ENCODE results near the gene RDH13. TPM values are rescaled to one million over a fixed set of nuclear protein-coding genes. Genes with fewer than 3 reads are reported as not detected.

RDH13 gene
- polyA plus RNA-seq, 1 of the 3 experiments (the other 2 are of a cell fraction) = 9.6 TPM

DNA sequence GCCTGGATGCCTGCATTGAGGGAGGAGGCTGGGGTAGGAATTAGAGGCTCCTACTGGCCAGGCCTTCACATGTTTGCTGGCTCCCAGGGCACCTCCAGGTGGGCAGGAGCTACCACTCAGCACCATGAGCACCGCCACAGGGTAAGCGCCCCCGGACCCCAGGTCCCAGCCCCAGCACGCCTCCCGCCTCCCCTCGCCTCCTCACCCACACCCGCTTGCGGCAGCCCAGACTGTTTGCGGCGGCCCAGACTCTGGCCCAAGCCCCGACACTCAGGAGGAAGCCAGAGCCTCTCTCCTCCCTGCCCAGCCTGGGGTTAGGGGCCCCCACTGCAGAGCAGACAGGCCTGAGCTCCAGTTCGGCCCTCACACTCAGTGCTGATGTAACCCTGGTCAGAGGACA is 13.4 kb upstream of the RDH13 start:
- no peak overlapping the region for H3K9ac ChIP-seq
- H3K4me2 ChIP-seq = no peak overlapping the region
- peaks cover 6% of the 10 kb centered on the region for H3F3A ChIP-seq (replicated peaks; ENCODE audit: insufficient read depth)
- H3K9me3 ChIP-seq = no peaks in the 10 kb centered on the region
- H3K4me1 ChIP-seq (ENCODE audit: control insufficient read depth in 1 of 2, insufficient read depth in 2 of 2, low read depth in 1 of 2, low read length in 1 of 2) = peaks cover 0 to 16% of the 10 kb centered on the region in 2 experiments; a peak in 1 of 4 replicates
- ChIA-PET CTCF (interaction anchor here (0.9 kb wide), 1 partner anchor 12 kb away, joined by 3 read pairs; no protein-coding TSS in a partner anchor), POLR2A (no interaction called here)
- H3K79me2 ChIP-seq (ENCODE audit: insufficient read depth) = no peaks in the 10 kb centered on the region
- no peaks in the 10 kb centered on the region for H3K9me2 ChIP-seq
- no peaks in the 10 kb centered on the region for H3K27me3 ChIP-seq (ENCODE audit: insufficient read depth)
- 40% methylated on average over 1 of the region's 12 CpGs for WGBS (ENCODE audit: low lambda C conversion rate)
- no peaks in the 10 kb centered on the region for H3K36me3 ChIP-seq (replicated peaks in 1 of 2; ENCODE audit: control insufficient read depth in 1 of 2, insufficient read depth in 2 of 2, low read length in 1 of 2)
- H4K20me1 ChIP-seq (ENCODE audit: insufficient read depth) = no peaks in the 10 kb centered on the region
- DNase-seq = no peak
- TF ChIP-seq FOXM1 (IDR thresholded peaks at IDR 0.05; ENCODE audit: low read depth) (no peak), GABPA (IDR thresholded peaks at IDR 0.05; ENCODE audit: low read depth) (no peak), RFX5 (IDR thresholded peaks at IDR 0.05; ENCODE audit: low read length) (no peak), MEF2A (IDR thresholded peaks at IDR 0.05; ENCODE audit: borderline replicate concordance, low read depth) (no peak), NRF1 (IDR thresholded peaks at IDR 0.05; ENCODE audit: low read depth, low read length) (no peak), RXRA (IDR thresholded peaks at IDR 0.05; ENCODE audit: borderline replicate concordance, low read depth) (no peak), EP300 (IDR thresholded peaks at IDR 0.05; ENCODE audit: borderline replicate concordance in 1 of 2, low read depth in 1 of 2, low read length in 1 of 2) (no peak), NFIC (IDR thresholded peaks at IDR 0.05; ENCODE audit: borderline replicate concordance) (no peak), SMC3 (IDR thresholded peaks at IDR 0.05; ENCODE audit: low read depth, low read length) (no peak), EZH2phosphoT487 (IDR thresholded peaks at IDR 0.05; ENCODE audit: borderline replicate concordance, low read depth) (no peak), RAD21 (IDR thresholded peaks at IDR 0.05; ENCODE audit: low read length) (no peak)
- TF ChIP-seq, protein P1, sequence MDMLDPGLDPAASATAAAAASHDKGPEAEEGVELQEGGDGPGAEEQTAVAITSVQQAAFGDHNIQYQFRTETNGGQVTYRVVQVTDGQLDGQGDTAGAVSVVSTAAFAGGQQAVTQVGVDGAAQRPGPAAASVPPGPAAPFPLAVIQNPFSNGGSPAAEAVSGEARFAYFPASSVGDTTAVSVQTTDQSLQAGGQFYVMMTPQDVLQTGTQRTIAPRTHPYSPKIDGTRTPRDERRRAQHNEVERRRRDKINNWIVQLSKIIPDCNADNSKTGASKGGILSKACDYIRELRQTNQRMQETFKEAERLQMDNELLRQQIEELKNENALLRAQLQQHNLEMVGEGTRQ (IDR thresholded peaks at IDR 0.05; ENCODE audit: borderline replicate concordance, low read depth, low read length) = no peak
- TF ChIP-seq, protein P2, sequence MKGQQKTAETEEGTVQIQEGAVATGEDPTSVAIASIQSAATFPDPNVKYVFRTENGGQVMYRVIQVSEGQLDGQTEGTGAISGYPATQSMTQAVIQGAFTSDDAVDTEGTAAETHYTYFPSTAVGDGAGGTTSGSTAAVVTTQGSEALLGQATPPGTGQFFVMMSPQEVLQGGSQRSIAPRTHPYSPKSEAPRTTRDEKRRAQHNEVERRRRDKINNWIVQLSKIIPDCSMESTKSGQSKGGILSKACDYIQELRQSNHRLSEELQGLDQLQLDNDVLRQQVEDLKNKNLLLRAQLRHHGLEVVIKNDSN (IDR thresholded peaks at IDR 0.05; ENCODE audit: borderline replicate concordance, low read depth) = no peak
- TF ChIP-seq, protein P3, sequence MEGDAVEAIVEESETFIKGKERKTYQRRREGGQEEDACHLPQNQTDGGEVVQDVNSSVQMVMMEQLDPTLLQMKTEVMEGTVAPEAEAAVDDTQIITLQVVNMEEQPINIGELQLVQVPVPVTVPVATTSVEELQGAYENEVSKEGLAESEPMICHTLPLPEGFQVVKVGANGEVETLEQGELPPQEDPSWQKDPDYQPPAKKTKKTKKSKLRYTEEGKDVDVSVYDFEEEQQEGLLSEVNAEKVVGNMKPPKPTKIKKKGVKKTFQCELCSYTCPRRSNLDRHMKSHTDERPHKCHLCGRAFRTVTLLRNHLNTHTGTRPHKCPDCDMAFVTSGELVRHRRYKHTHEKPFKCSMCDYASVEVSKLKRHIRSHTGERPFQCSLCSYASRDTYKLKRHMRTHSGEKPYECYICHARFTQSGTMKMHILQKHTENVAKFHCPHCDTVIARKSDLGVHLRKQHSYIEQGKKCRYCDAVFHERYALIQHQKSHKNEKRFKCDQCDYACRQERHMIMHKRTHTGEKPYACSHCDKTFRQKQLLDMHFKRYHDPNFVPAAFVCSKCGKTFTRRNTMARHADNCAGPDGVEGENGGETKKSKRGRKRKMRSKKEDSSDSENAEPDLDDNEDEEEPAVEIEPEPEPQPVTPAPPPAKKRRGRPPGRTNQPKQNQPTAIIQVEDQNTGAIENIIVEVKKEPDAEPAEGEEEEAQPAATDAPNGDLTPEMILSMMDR (IDR thresholded peaks at IDR 0.05) = no peak
- TF ChIP-seq, protein P4, sequence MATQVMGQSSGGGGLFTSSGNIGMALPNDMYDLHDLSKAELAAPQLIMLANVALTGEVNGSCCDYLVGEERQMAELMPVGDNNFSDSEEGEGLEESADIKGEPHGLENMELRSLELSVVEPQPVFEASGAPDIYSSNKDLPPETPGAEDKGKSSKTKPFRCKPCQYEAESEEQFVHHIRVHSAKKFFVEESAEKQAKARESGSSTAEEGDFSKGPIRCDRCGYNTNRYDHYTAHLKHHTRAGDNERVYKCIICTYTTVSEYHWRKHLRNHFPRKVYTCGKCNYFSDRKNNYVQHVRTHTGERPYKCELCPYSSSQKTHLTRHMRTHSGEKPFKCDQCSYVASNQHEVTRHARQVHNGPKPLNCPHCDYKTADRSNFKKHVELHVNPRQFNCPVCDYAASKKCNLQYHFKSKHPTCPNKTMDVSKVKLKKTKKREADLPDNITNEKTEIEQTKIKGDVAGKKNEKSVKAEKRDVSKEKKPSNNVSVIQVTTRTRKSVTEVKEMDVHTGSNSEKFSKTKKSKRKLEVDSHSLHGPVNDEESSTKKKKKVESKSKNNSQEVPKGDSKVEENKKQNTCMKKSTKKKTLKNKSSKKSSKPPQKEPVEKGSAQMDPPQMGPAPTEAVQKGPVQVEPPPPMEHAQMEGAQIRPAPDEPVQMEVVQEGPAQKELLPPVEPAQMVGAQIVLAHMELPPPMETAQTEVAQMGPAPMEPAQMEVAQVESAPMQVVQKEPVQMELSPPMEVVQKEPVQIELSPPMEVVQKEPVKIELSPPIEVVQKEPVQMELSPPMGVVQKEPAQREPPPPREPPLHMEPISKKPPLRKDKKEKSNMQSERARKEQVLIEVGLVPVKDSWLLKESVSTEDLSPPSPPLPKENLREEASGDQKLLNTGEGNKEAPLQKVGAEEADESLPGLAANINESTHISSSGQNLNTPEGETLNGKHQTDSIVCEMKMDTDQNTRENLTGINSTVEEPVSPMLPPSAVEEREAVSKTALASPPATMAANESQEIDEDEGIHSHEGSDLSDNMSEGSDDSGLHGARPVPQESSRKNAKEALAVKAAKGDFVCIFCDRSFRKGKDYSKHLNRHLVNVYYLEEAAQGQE (IDR thresholded peaks at IDR 0.05; ENCODE audit: low read depth, low read length) = no peak
- TF ChIP-seq, protein P5, sequence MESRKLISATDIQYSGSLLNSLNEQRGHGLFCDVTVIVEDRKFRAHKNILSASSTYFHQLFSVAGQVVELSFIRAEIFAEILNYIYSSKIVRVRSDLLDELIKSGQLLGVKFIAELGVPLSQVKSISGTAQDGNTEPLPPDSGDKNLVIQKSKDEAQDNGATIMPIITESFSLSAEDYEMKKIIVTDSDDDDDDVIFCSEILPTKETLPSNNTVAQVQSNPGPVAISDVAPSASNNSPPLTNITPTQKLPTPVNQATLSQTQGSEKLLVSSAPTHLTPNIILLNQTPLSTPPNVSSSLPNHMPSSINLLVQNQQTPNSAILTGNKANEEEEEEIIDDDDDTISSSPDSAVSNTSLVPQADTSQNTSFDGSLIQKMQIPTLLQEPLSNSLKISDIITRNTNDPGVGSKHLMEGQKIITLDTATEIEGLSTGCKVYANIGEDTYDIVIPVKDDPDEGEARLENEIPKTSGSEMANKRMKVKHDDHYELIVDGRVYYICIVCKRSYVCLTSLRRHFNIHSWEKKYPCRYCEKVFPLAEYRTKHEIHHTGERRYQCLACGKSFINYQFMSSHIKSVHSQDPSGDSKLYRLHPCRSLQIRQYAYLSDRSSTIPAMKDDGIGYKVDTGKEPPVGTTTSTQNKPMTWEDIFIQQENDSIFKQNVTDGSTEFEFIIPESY (IDR thresholded peaks at IDR 0.05; ENCODE audit: borderline replicate concordance, low read depth) = no peak
- no peak overlapping the region for H3K4me3 ChIP-seq (ENCODE audit: low read depth in 2 of 2, low read length in 1 of 2)
- no peak overlapping the region for H2AFZ ChIP-seq (ENCODE audit: low read depth)
- H3K27ac ChIP-seq (ENCODE audit: low read depth in 2 of 2, low read length in 1 of 2) = no peak overlapping the region
